ENCODE results near the gene ZNF608. TPM values are rescaled to one million over a fixed set of nuclear protein-coding genes. Genes with fewer than 3 reads are reported as not detected.

The ZNF608 gene
- total and polyA plus RNA-seq, 11 donors = 3.3 to 26.7 (median 10.1) TPM

GRCh38 chr5:124761010-124761409 is 14.6 kb upstream of the ZNF608 start:
- DNase-seq (no peak), ATAC-seq (no peak)
- Histone ChIP-seq H3K9me3 (no peaks in the 10 kb centered on the region), H3K36me3 (no peaks in the 10 kb centered on the region), H3K4me1 (peaks cover 0 to 5% (median 0%) of the 10 kb centered on the region in 12 donors), H3K4me3 (no peak overlapping the region), H3K27ac (no peak overlapping the region), H3K27me3 (no peaks in the 10 kb centered on the region)
- intact Hi-C loops (cut with DNase I) = no loop called here
- 80 to 85% (median 84%) methylated on average over 4 of the region's 4 CpGs for WGBS, 4 donors
- TF ChIP-seq POLR2A (IDR thresholded peaks at IDR 0.05) (no peak), CTCF (IDR thresholded peaks at IDR 0.05) (no peak)

DNA sequence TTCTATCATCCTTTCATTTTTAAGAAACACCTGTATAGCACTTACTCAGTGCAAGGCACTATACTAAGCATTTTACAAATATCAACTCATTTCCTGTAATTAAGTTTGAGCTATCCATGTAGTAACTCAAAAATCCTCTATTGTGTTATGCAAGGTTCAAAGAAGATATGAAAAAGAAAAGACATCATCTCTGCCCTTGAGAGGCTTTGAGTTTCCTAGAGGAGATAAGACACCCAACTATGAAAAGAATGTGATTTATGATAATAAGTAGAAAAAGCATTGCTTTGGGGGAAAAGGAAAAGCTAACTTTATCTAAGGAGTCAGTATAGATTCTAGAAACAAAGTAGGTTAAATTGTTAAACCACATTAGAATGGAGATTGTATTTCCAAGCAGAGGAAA is 14.2 kb upstream of the ZNF608 start:
- H3K9me3 ChIP-seq = no peaks in the 10 kb centered on the region
- ATAC-seq (no peak), DNase-seq (no peak)
- H3K4me1 ChIP-seq = peaks cover 0 to 5% (median 0%) of the 10 kb centered on the region in 12 donors
- no peak overlapping the region for H3K4me3 ChIP-seq
- H3K27ac ChIP-seq = no peak overlapping the region
- TF ChIP-seq POLR2A (IDR thresholded peaks at IDR 0.05) (no peak), CTCF (IDR thresholded peaks at IDR 0.05) (no peak)
- no peaks in the 10 kb centered on the region for H3K36me3 ChIP-seq
- intact Hi-C loops (cut with DNase I) = no loop called here
- H3K27me3 ChIP-seq = no peaks in the 10 kb centered on the region

DNA sequence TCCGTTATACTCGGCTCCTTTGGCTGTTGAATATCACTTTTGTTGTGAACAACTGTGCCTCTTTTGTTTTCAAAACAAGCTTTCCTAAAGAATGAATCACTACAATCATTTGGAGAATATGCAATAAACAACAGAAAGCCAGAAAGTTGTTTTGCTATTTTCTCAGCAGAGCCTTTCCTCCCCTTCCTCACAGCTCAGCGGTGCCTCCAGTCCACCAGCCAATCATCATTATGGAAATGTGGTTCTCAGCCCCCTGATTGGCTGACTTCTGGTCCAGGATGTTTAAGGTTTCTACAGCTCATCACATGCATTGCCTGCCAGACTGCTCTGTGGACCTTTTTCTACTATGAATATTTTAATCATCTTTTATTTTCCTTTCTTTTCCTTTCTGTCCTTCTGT is 9.1 kb upstream of the ZNF608 start:
- no peak overlapping the region for H3K27ac ChIP-seq
- no peak for TF ChIP-seq CTCF (IDR thresholded peaks at IDR 0.05)
- no peak for TF ChIP-seq POLR2A (IDR thresholded peaks at IDR 0.05)
- intact Hi-C loops (cut with DNase I) = no loop called here
- H3K36me3 ChIP-seq = no peaks in the 10 kb centered on the region
- H3K27me3 ChIP-seq = no peaks in the 10 kb centered on the region
- no peaks in the 10 kb centered on the region for H3K9me3 ChIP-seq
- no peak overlapping the region for H3K4me3 ChIP-seq
- WGBS, 4 donors = 71 to 74% (median 72%) methylated on average over 3 of the region's 3 CpGs
- DNase-seq (no peak), ATAC-seq (no peak)
- H3K4me1 ChIP-seq = no peaks in the 10 kb centered on the region

GRCh38 chr5:124755041-124755440 is 8.6 kb upstream of the ZNF608 start:
- H3K27ac ChIP-seq = no peak overlapping the region
- no peak for ATAC-seq
- H3K9me3 ChIP-seq = no peaks in the 10 kb centered on the region
- no peaks in the 10 kb centered on the region for H3K36me3 ChIP-seq
- no peak for TF ChIP-seq CTCF (IDR thresholded peaks at IDR 0.05)
- TF ChIP-seq POLR2A (IDR thresholded peaks at IDR 0.05) = no peak
- intact Hi-C loops (cut with DNase I) = no loop called here
- DNase-seq = no peak
- no peaks in the 10 kb centered on the region for H3K27me3 ChIP-seq
- no peak overlapping the region for H3K4me3 ChIP-seq
- H3K4me1 ChIP-seq = no peaks in the 10 kb centered on the region
- WGBS, 4 donors = 87 to 91% (median 90%) methylated on average over 2 of the region's 2 CpGs
